GM21447 (cell line): ENCODE measurements around the gene CTSE.
"Not testable (repeated sequence)": the region's sequence is repeated elsewhere in the genome, so short reads cannot be mapped to it uniquely, and the experiment has no call there.

Experiments used
- ATAC-seq: cut with Tn5 transposase; IDR thresholded peaks from one replicate; pipeline ENCODE4 v1.9.1; 2021; ENCODE audit not compliant: unreplicated experiment

CTSE gene

GRCh38 chr1:206023695-206024094, at the start of gene CTSE:
TSS of gene CTSE (minus strand) at chr1:206023895. CDS start at chr1:206023791, 104 bp downstream.
- ATAC-seq, result no peak

- no peak for ATAC-seq
Measured at GRCh38 chr1:206070627-206071304, 47.1 kb upstream of the CTSE start.

GRCh38 chr1:206068314-206068713, 44.6 kb upstream of the CTSE start:
- ATAC-seq, result no peak

GRCh38 chr1:206067486-206068227, 44.0 kb upstream of the CTSE start:
- ATAC-seq, result no peak

GRCh38 chr1:206066479-206067171, 42.9 kb upstream of the CTSE start:
- ATAC-seq, result peak; percentile 85

- no peak for ATAC-seq
Measured at GRCh38 chr1:206065547-206066145, 42.0 kb upstream of the CTSE start.

- not testable (repeated sequence) for ATAC-seq
Measured at GRCh38 chr1:206064501-206064900, 40.8 kb upstream of the CTSE start.

- not testable (repeated sequence) for ATAC-seq
Measured at GRCh38 chr1:206064001-206064400, 40.3 kb upstream of the CTSE start.

GRCh38 chr1:206062464-206062863, 38.8 kb upstream of the CTSE start:
- ATAC-seq, result no peak

GRCh38 chr1:206060844-206061243, 37.1 kb upstream of the CTSE start:
- no peak for ATAC-seq

GRCh38 chr1:206059355-206059915, 35.7 kb upstream of the CTSE start:
- ATAC-seq, result no peak

- no peak for ATAC-seq
Measured at GRCh38 chr1:206058927-206059292, 35.2 kb upstream of the CTSE start.

- ATAC-seq, result not testable (repeated sequence)
Measured at GRCh38 chr1:206058289-206058926, 34.7 kb upstream of the CTSE start.

GRCh38 chr1:206055639-206056323, 32.1 kb upstream of the CTSE start:
- not testable (repeated sequence) for ATAC-seq

GRCh38 chr1:206055069-206055625, 31.5 kb upstream of the CTSE start:
- not testable (repeated sequence) for ATAC-seq

GRCh38 chr1:206053616-206054015, 29.9 kb upstream of the CTSE start:
- not testable (repeated sequence) for ATAC-seq

GRCh38 chr1:206052919-206053610, 29.4 kb upstream of the CTSE start, which contains the start of gene RHEX:
TSS of gene RHEX (plus strand) at chr1:206053173. CDS start at chr1:206097829, 44,656 bp downstream.
- ATAC-seq, result not testable (repeated sequence)

GRCh38 chr1:206052231-206052865, 28.7 kb upstream of the CTSE start:
- not testable (repeated sequence) for ATAC-seq
